GM19463 (cell line): ENCODE measurements around the gene ST6GALNAC2.

Experiments used
- ATAC-seq: cut with Tn5 transposase; IDR thresholded peaks from one replicate; pipeline ENCODE4 v1.9.1; 2021; ENCODE audit warnings: mild to moderate bottlenecking, moderate library complexity; ENCODE audit not compliant: unreplicated experiment

The ST6GALNAC2 gene

GRCh38 chr17:76599694-76600460, 14.2 kb upstream of the ST6GALNAC2 start:
- no peak for ATAC-seq

GRCh38 chr17:76598004-76598439, 12.4 kb upstream of the ST6GALNAC2 start:
- no peak for ATAC-seq

GRCh38 chr17:76597156-76598003, 11.7 kb upstream of the ST6GALNAC2 start:
- ATAC-seq = no peak

GRCh38 chr17:76594690-76595089, 9.0 kb upstream of the ST6GALNAC2 start:
- ATAC-seq = no peak

- no peak for ATAC-seq
Measured at GRCh38 chr17:76593959-76594358, 8.3 kb upstream of the ST6GALNAC2 start.

- no peak for ATAC-seq
Measured at GRCh38 chr17:76593384-76593826, 7.7 kb upstream of the ST6GALNAC2 start.

GRCh38 chr17:76588182-76588581, 2.5 kb upstream of the ST6GALNAC2 start:
- ATAC-seq = no peak

- no peak for ATAC-seq
Measured at GRCh38 chr17:76586741-76587487, 1.3 kb upstream of the ST6GALNAC2 start.

GRCh38 chr17:76585033-76585648, 519 bp downstream of the ST6GALNAC2 start:
- ATAC-seq = no peak

- no peak for ATAC-seq
Measured at GRCh38 chr17:76584427-76585032, 1.1 kb downstream of the ST6GALNAC2 start.

GRCh38 chr17:76582660-76583059, 3.0 kb downstream of the ST6GALNAC2 start:
- ATAC-seq = no peak

- no peak for ATAC-seq
Measured at GRCh38 chr17:76581515-76581914, 4.1 kb downstream of the ST6GALNAC2 start.

- no peak for ATAC-seq
Measured at GRCh38 chr17:76579281-76579680, 6.4 kb downstream of the ST6GALNAC2 start.

GRCh38 chr17:76578376-76578775, 7.3 kb downstream of the ST6GALNAC2 start:
- no peak for ATAC-seq

GRCh38 chr17:76577876-76578275, 7.8 kb downstream of the ST6GALNAC2 start:
- no peak for ATAC-seq

GRCh38 chr17:76576189-76576588, 9.5 kb downstream of the ST6GALNAC2 start:
- no peak for ATAC-seq

- ATAC-seq = no peak
Measured at GRCh38 chr17:76575570-76575969, 10.1 kb downstream of the ST6GALNAC2 start.

GRCh38 chr17:76574166-76574565, 11.5 kb downstream of the ST6GALNAC2 start:
- ATAC-seq = no peak

GRCh38 chr17:76573096-76573495, 12.6 kb downstream of the ST6GALNAC2 start:
- ATAC-seq = no peak

- ATAC-seq = no peak
Measured at GRCh38 chr17:76572201-76572910, 13.3 kb downstream of the ST6GALNAC2 start.
